IMR-90 (cell line): ENCODE results near the gene EXOC6B.

ENCODE experiments used
- CTCF ChIP-seq: conservative IDR thresholded peaks from 2 replicates; pipeline ENCODE4 v1.5.1; 2012; ENCODE audit warnings: mild to moderate bottlenecking, low read depth, low read length, improper control_type of control experiment
- ELK1 ChIP-seq: fragments of 150-350 bp; IDR thresholded peaks from 2 replicates; pipeline ENCODE4 v1.6.1; 2016; ENCODE audit warnings: low read depth, mild to moderate bottlenecking, low read length, moderate library complexity, borderline replicate concordance
- MXI1 ChIP-seq: IDR thresholded peaks from 2 replicates; pipeline ENCODE4 v1.6.1; 2012; ENCODE audit warnings: low read depth, mild to moderate bottlenecking, low read length, moderate library complexity, borderline replicate concordance
- POLR2A ChIP-seq: IDR thresholded peaks from 2 replicates; pipeline ENCODE4 v1.6.1; 2012; ENCODE audit warnings: mild to moderate bottlenecking, low read depth, low read length
- RAD21 ChIP-seq: IDR thresholded peaks from 2 replicates; pipeline ENCODE4 v1.6.1; 2012; ENCODE audit warnings: low read length, improper control_type of control experiment
- RCOR1 ChIP-seq: IDR thresholded peaks from 2 replicates; pipeline ENCODE4 v1.6.1; 2012; ENCODE audit warnings: mild to moderate bottlenecking, low read length, improper control_type of control experiment; ENCODE audit not compliant: insufficient replicate concordance
- RFX5 ChIP-seq: IDR thresholded peaks from 2 replicates; pipeline ENCODE4 v1.8.0; 2012; ENCODE audit warnings: low read depth, mild to moderate bottlenecking, low read length, moderate library complexity
- USF2 ChIP-seq: fragments of 150-350 bp; IDR thresholded peaks from 2 replicates; pipeline ENCODE4 v1.6.1; 2017; ENCODE audit warnings: mild to moderate bottlenecking, antibody characterized with exemption, low read length, low read depth

- TF ChIP-seq CTCF (peak; percentile 67), ELK1 (no peak), POLR2A (no peak), MXI1 (no peak), RFX5 (no peak), USF2 (no peak), RCOR1 (no peak), RAD21 (peak; percentile 73)
These were observed 34.0 kb upstream of the EXOC6B start for GRCh38 chr2:72859831-72860262.
